HCT116 (cell line): Measurements from ENCODE around the gene TRERF1.

ENCODE experiments used
- CEBPB ChIP-seq: IDR thresholded peaks from 2 replicates; pipeline ENCODE4 v1.6.1; 2012; ENCODE audit warnings: low read depth
- CTCF ChIP-seq, 3 experiments: fragments of 200-600 bp in 1 of 3; sonication (generic) in 1 of 3; IDR thresholded peaks in 2 of 3; conservative IDR thresholded peaks in 1 of 3; 2 replicates each; pipeline ENCODE4 v1.5.1; 2012 to 2017; ENCODE audit warnings: low read depth in 2 of 3, low read length in 2 of 3, antibody characterized with exemption in 1 of 3, borderline replicate concordance in 1 of 3, control low read depth in 1 of 3, mild to moderate bottlenecking in 1 of 3, mixed read lengths in 1 of 3, mixed run types in 1 of 3, moderate library complexity in 1 of 3; ENCODE audit not compliant: insufficient read depth in 1 of 3
- POLR2AphosphoS5 ChIP-seq: IDR thresholded peaks from 2 replicates; pipeline ENCODE4 v1.6.1; 2011; ENCODE audit warnings: mild to moderate bottlenecking, low read depth, low read length, moderate library complexity
- RAD21 ChIP-seq: IDR thresholded peaks from 2 replicates; pipeline ENCODE4 v1.6.1; 2012; ENCODE audit warnings: low read depth, mild to moderate bottlenecking
- REST ChIP-seq: IDR thresholded peaks from 2 replicates; pipeline ENCODE4 v1.6.1; 2012; ENCODE audit warnings: low read depth
- ZBTB33 ChIP-seq: IDR thresholded peaks from 2 replicates; pipeline ENCODE4 v1.6.1; 2011; ENCODE audit warnings: mild to moderate bottlenecking, low read length, moderate library complexity; ENCODE audit not compliant: insufficient replicate concordance; ENCODE audit errors: extremely low read depth

GRCh38 chr6:42349753-42350511 lies 101.8 kb downstream of the TRERF1 start:
- no peak for TF ChIP-seq RAD21
- no peak for TF ChIP-seq CEBPB
- no peak for TF ChIP-seq REST
- TF ChIP-seq ZBTB33: no peak
- no peak for TF ChIP-seq CTCF (IDR thresholded peaks at IDR 0.05 in 2 of 3, conservative IDR thresholded peaks at IDR 0.05 in 1 of 3; ENCODE audit: borderline replicate concordance in 1 of 3, insufficient read depth in 1 of 3, low read depth in 2 of 3, low read length in 2 of 3)
- TF ChIP-seq POLR2AphosphoS5: no peak
